Sigmoid colon (tissue), 7 donors: ENCODE measurements around the gene KLHL40. TPM values are rescaled to one million over a fixed set of nuclear protein-coding genes. Genes with fewer than 3 reads are reported as not detected.

ENCODE experiments used
- DNase-seq: peaks from one replicate; pipeline ENCODE4 v3.0.0-alpha.2; 2019
- H3K27ac ChIP-seq, 4 donors: fragments of 200-600 bp; sonication (generic); one replicate each; pipeline ENCODE4 v1.5.1; 2016 to 2019; ENCODE audit warnings: mild to moderate bottlenecking in 1 of 4
- H3K27me3 ChIP-seq, 3 donors: fragments of 200-600 bp; sonication (generic); one replicate each; pipeline ENCODE4 v1.5.1; 2019; ENCODE audit warnings: mild to moderate bottlenecking in 1 of 3
- H3K36me3 ChIP-seq, 4 donors: fragments of 200-600 bp; sonication (generic); one replicate each; pipeline ENCODE4 v1.5.1; 2016 to 2019
- H3K4me1 ChIP-seq, 4 donors: fragments of 200-600 bp; sonication (generic); one replicate each; pipeline ENCODE4 v1.5.1; 2017 to 2019
- H3K4me3 ChIP-seq, 4 donors: fragments of 200-600 bp; sonication (generic); one replicate each; pipeline ENCODE4 v1.5.1; 2017 to 2019; ENCODE audit warnings: mild to moderate bottlenecking in 2 of 4, moderate library complexity in 1 of 4
- H3K9me3 ChIP-seq, 4 donors: fragments of 200-600 bp in 3 of 4; sonication (generic) in 3 of 4; one replicate each; pipeline versions ENCODE4 v1.5.1 to v1.6.1; 2013 to 2019
- CTCF ChIP-seq, 4 experiments: fragments of 450-650 bp in 3 of 4; fragments of 200-600 bp in 1 of 4; IDR thresholded peaks; one replicate each; pipeline ENCODE4 v1.5.1; 2016 to 2019; ENCODE audit warnings: antibody characterized with exemption in 4 of 4, mild to moderate bottlenecking in 3 of 4, moderate library complexity in 2 of 4
- EP300 ChIP-seq, 4 donors: sonication (generic); formaldehyde crosslinking; IDR thresholded peaks; one replicate each; pipeline ENCODE4 v1.6.1; 2017; ENCODE audit warnings: antibody characterized with exemption in 4 of 4
- POLR2A ChIP-seq, 2 donors: fragments of 450-650 bp; IDR thresholded peaks; one replicate each; pipeline ENCODE4 v1.6.1; 2016; ENCODE audit warnings: antibody characterized with exemption in 2 of 2, mild to moderate bottlenecking in 2 of 2, moderate library complexity in 2 of 2
- POLR2AphosphoS5 ChIP-seq, 4 donors: sonication (generic); formaldehyde crosslinking; IDR thresholded peaks; one replicate each; pipeline ENCODE4 v1.6.1; 2017; ENCODE audit warnings: antibody characterized with exemption in 4 of 4
- WGBS, 2 donors: extraction: QIAGEN DNeasy Blood & Tissue Kit; methylation state at CpG; one replicate each; pipeline ENCODE4 v1.1.7; 2013; 5-methylcytosine and 5-hydroxymethylcytosine counted together
- intact Hi-C: fragments of 100-400 bp; cut with DNase I; formaldehyde crosslinking; loops from one replicate; pipeline ENCODE4 v1.15.1; 2023
- polyA plus RNA-seq, 3 donors: library from polyadenylated mRNA; stranded (reverse); fragments of 200-250 nt; gene quantifications; one replicate each; pipeline ENCODE4 v1.2.3, GENCODE V29; 2013
- total RNA-seq, 4 donors: library from RNA; depleted of rRNA; stranded (reverse); fragments of >200 nt; gene quantifications; one replicate each; pipeline ENCODE4 v1.1.0, GENCODE V29; 2016
- donor health status: healthy with polysubstance abuse.
- donor health status: Bipolar disorder and iron deficiency.
- donor health status: healthy.

The KLHL40 gene
- total and polyA plus RNA-seq, 7 donors: under 0.01 TPM; not detected in 6

GRCh38 chr3:42662813-42663535 lies 22.4 kb upstream of the KLHL40 start:
- Histone ChIP-seq H3K36me3 (peaks cover 0 to 24% (median 4%) of the 10 kb centered on the region in 4 donors), H3K4me1 (peaks cover 0 to 53% (median 50%) of the 10 kb centered on the region in 4 donors), H3K4me3 (no peak overlapping the region), H3K27ac (no peak overlapping the region), H3K27me3 (no peaks in the 10 kb centered on the region), H3K9me3 (no peaks in the 10 kb centered on the region)
- intact Hi-C loops: loop anchor here (1.0 kb wide), 1 partner anchor 14 kb away; no protein-coding TSS in a partner anchor
- 86 to 88% methylated on average over 12 of the region's 12 CpGs for WGBS, 2 donors
- TF ChIP-seq POLR2AphosphoS5 (IDR thresholded peaks at IDR 0.05) (no peak), CTCF (IDR thresholded peaks at IDR 0.05) (no peak), POLR2A (IDR thresholded peaks at IDR 0.05) (no peak), EP300 (IDR thresholded peaks at IDR 0.05) (no peak)
- peak; percentile 59 for DNase-seq

GRCh38 chr3:42663581-42664437 lies 21.5 kb upstream of the KLHL40 start:
- peak; percentile 63 for DNase-seq
- Histone ChIP-seq H3K27me3 (no peaks in the 10 kb centered on the region), H3K4me3 (no peak overlapping the region), H3K9me3 (no peaks in the 10 kb centered on the region), H3K27ac (no peak overlapping the region), H3K36me3 (peaks cover 0 to 16% (median 0%) of the 10 kb centered on the region in 4 donors), H3K4me1 (peaks cover 0 to 50% (median 49%) of the 10 kb centered on the region in 4 donors)
- intact Hi-C loops: no loop called here
- 75 to 77% methylated on average over 38 of the region's 38 CpGs for WGBS, 2 donors
- TF ChIP-seq POLR2AphosphoS5 (IDR thresholded peaks at IDR 0.05): peak in 1 of 4 donors; percentile 7
- no peak for TF ChIP-seq POLR2A (IDR thresholded peaks at IDR 0.05)

DNA sequence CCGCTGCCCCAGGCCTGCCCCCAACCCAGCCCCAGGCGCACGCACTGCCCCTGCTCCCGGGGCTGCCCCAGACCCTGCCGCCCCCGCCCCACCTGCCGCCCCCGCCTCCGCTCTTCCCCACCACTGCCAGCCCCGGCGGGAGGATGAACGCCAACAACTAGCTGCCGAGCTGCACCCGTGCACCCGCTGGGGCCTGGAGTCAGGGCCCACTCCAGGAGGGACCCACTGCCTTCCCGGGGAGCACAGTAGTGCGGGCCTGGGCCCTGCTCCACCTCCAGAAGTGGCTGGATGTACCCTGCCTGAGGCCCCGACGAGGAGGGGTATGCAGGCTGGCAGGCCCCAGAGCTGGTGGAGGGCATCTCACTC lies 20.9 kb upstream of the KLHL40 start:
- no peak for DNase-seq
- H3K36me3 ChIP-seq: peaks cover 0 to 12% (median 0%) of the 10 kb centered on the region in 4 donors
- no peaks in the 10 kb centered on the region for H3K27me3 ChIP-seq
- peaks cover 0 to 44% (median 43%) of the 10 kb centered on the region in 4 donors for H3K4me1 ChIP-seq
- no peak overlapping the region for H3K4me3 ChIP-seq
- WGBS, 2 donors: 86 to 87% methylated on average over 19 of the region's 19 CpGs
- no peaks in the 10 kb centered on the region for H3K9me3 ChIP-seq
- no peak overlapping the region for H3K27ac ChIP-seq
- TF ChIP-seq POLR2AphosphoS5 (IDR thresholded peaks at IDR 0.05): no peak
- intact Hi-C loops: no loop called here

DNA sequence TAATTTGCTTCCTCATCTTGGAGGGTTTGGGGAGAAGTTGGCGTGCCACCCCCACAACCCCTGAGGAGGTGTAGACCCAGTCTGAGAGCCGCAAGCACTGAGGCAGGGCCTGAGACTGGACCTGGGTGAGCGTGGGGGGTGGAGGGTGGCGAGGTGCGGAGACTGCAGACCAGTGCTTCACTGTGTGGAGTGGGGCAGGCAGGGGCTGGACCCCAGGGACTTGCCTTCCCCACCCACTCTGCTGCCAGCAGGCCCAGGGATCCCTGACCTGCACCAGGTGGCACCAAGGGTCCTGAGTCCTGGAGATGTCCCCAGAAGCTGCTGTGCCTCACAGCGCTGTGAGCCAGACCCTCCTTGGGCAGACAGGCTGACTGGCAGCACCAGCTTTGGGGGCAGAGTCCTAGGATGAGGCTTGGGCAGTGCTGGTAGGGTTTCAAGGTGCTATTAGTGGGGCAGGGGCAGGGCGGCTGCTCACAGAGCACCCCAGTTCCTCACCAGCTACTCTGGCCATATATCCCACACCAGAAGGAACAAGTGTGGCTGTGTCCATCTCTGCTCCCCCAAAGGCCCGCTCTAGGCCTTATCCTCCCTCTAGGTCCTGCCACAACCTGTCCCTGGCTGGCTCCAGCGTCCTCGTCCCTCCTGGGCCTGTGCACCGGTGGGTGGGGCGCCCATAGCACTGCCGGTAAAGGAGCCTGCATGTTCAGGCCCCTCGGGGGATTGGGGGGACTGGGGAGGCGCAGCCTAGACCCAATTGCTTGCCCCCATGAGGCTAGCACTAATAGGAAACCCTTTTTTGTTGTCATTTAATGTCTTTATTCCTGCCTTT lies 20.1 kb upstream of the KLHL40 start:
- Histone ChIP-seq H3K27me3 (no peaks in the 10 kb centered on the region), H3K36me3 (peaks cover 0 to 6% (median 0%) of the 10 kb centered on the region in 4 donors), H3K4me3 (no peak overlapping the region), H3K9me3 (no peaks in the 10 kb centered on the region), H3K4me1 (peaks cover 0 to 36% (median 34%) of the 10 kb centered on the region in 4 donors), H3K27ac (peak overlapping the region; percentile 8 to 44 (median 30))
- intact Hi-C loops: no loop called here
- peak in 1 of 4 donors; percentile 9 for TF ChIP-seq POLR2AphosphoS5 (IDR thresholded peaks at IDR 0.05)
- TF ChIP-seq CTCF (IDR thresholded peaks at IDR 0.05): no peak
- WGBS, 2 donors: 78 to 84% methylated on average over 15 of the region's 15 CpGs
- DNase-seq: peak; percentile 64

GRCh38 chr3:42666022-42666421 lies 19.3 kb upstream of the KLHL40 start:
- peak; percentile 66 for DNase-seq
- intact Hi-C loops: no loop called here
- H3K27ac ChIP-seq: peak overlapping the region; percentile 8 to 44 (median 30)

More at GRCh38 chr3:42666022-42666421, 19.3 kb upstream of the KLHL40 start:
- 68 to 81% methylated on average over 8 of the region's 8 CpGs for WGBS, 2 donors
- TF ChIP-seq EP300 (IDR thresholded peaks at IDR 0.05) (no peak), POLR2A (IDR thresholded peaks at IDR 0.05) (no peak), CTCF (IDR thresholded peaks at IDR 0.05) (no peak), POLR2AphosphoS5 (IDR thresholded peaks at IDR 0.05) (no peak)
- Histone ChIP-seq H3K4me1 (peaks cover 0 to 31% (median 29%) of the 10 kb centered on the region in 4 donors), H3K36me3 (peaks cover 0 to 6% (median 0%) of the 10 kb centered on the region in 4 donors), H3K4me3 (no peak overlapping the region), H3K9me3 (no peaks in the 10 kb centered on the region), H3K27me3 (no peaks in the 10 kb centered on the region)
